Dermis blood vessel endothelial cell (primary cell): ENCODE results near the gene THAP3. TPM values are rescaled to one million over a fixed set of nuclear protein-coding genes. Genes with fewer than 3 reads are reported as not detected.
"Not testable (repeated sequence)": the region's sequence is repeated elsewhere in the genome, so short reads cannot be mapped to it uniquely, and the experiment has no call there.

Experiments
- DNase-seq: peaks from one replicate; pipeline ENCODE4 v3.0.0; 2010
- total RNA-seq: library from RNA; depleted of rRNA; stranded (reverse); fragments of >200 nt; gene quantifications from 2 replicates; pipeline ENCODE4 v1.2.3, GENCODE V29; 2014

Gene THAP3
- total RNA-seq, 1 donor from 2014 or later: 23.5 TPM

- no peak for DNase-seq
Measured at GRCh38 chr1:6591644-6592043, 33.0 kb upstream of the THAP3 start.

- no peak for DNase-seq
Measured at GRCh38 chr1:6592441-6592840, 32.2 kb upstream of the THAP3 start.

GRCh38 chr1:6592865-6593593 lies 31.6 kb upstream of the THAP3 start:
- no peak for DNase-seq

GRCh38 chr1:6593810-6594209 lies 30.9 kb upstream of the THAP3 start:
- DNase-seq: no peak

- no peak for DNase-seq
Measured at GRCh38 chr1:6594977-6595740, 29.5 kb upstream of the THAP3 start.

GRCh38 chr1:6596351-6596750 lies 28.3 kb upstream of the THAP3 start:
- DNase-seq: peak; percentile 48

- DNase-seq: no peak
Measured at GRCh38 chr1:6596886-6597776, 27.5 kb upstream of the THAP3 start.

GRCh38 chr1:6597777-6598131 lies 26.9 kb upstream of the THAP3 start:
- DNase-seq: no peak

- peak; percentile 24 for DNase-seq
Measured at GRCh38 chr1:6599141-6599975, 25.3 kb upstream of the THAP3 start.

GRCh38 chr1:6599991-6600390 lies 24.7 kb upstream of the THAP3 start:
- not testable (repeated sequence) for DNase-seq

- DNase-seq: peak; percentile 37
Measured at GRCh38 chr1:6600410-6601048, 24.1 kb upstream of the THAP3 start.

- peak; percentile 86 for DNase-seq
Measured at GRCh38 chr1:6601049-6601922, 23.4 kb upstream of the THAP3 start.

GRCh38 chr1:6601923-6602668 lies 22.6 kb upstream of the THAP3 start:
- DNase-seq: no peak

GRCh38 chr1:6602669-6603237 lies 21.9 kb upstream of the THAP3 start, which contains the start of gene KLHL21:
Gene KLHL21, minus strand, starts transcription at chr1:6602869. Its CDS starts 52 bp downstream, at chr1:6602817.
- DNase-seq: peak; percentile 91

- peak; percentile 81 for DNase-seq
Measured at GRCh38 chr1:6603238-6603914, 21.3 kb upstream of the THAP3 start.

- DNase-seq: peak; percentile 92
Measured at GRCh38 chr1:6603915-6604558, 20.6 kb upstream of the THAP3 start.

GRCh38 chr1:6612641-6613360 lies 11.9 kb upstream of the THAP3 start:
- DNase-seq: peak; percentile 65
